ENCODE results near the gene SLC66A1.

The SLC66A1 gene

DNA sequence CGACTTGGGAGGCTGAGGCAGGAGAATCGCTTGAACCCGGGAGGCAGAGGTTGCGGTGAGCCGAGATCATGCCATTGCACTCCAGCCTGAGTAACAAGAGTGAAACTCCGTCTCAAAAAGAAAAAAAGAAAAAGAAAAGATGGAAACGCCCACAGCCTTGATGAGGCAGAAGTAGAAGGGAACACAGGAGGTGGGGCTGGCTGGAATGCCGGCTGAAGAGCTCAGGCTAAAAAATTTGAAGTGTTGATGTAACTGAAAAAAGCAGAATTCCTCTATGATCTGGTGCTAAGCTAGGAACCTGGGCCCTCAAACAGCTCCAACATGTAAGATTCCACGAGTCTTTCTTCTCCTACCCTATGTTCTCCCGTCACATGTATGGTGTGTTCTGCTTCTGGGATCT lies 53.6 kb downstream of the SLC66A1 start:
- DNase-seq = no peak

DNA sequence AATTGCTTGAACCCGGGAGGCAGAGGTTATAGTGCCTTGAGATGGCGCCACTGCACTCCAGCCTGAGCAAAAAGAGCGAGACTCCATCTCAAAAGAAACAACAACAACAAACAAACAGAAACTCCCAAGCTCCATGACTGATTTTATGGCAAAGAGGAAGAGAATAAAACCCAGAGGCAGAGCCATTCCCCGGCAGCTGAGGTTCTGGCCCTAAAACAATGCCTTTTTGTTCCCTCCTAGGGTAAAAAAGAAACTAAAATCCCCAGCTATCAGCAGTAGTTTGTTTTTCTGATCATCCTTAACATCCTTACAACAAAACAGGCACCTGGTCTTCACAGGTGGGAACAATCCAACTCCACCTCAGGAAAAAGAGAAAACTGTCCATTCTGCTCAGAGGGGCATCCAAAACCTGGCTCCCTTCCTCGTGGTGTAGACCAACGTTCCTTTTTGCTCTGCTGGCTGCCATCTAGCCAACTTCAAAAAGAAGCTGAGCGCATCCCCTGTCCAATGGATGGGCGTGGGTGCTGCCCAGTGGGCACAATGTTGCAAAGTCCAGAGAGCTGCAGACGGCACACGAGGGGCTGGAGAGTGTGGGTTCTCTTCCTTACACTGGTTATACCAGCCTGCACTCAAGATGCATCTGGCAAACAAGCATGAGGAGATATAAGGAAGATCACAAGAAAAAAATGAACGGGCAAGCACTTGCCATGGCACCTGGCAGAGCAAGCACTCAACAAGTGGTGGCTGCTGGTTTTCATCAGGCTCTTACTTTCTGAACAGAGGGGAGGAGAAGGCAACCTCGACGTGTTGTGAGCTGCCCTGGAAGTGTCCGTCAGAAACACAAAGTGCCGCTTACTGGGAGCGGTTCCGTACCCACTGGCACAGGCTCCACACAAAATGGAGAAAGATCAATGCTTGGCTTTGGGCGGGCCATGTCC lies 54.7 kb downstream of the SLC66A1 start:
- DNase-seq = no peak

GRCh38 chr1:19367584-19368041 lies 55.5 kb downstream of the SLC66A1 start:
- no peak for DNase-seq

DNA sequence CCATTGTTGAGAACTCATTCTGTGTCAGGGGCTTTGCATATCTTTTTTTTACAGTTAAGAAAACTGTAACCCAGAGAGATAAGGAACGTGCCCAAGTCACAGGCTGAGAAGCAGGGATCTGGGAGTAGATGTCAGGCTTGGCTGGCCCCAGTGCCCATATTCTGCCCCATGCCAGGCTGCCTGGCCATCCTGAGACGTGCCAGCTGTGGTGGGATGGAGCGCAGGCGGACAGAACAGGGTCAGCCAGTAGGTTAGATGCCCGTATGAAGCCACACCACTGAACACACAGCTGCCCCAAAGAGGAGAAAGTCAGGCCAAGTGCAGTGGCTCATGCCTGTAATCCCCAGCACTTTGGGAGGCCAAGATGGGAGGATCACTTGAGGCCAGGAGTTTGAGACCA lies 55.9 kb downstream of the SLC66A1 start:
- no peak for DNase-seq

DNA sequence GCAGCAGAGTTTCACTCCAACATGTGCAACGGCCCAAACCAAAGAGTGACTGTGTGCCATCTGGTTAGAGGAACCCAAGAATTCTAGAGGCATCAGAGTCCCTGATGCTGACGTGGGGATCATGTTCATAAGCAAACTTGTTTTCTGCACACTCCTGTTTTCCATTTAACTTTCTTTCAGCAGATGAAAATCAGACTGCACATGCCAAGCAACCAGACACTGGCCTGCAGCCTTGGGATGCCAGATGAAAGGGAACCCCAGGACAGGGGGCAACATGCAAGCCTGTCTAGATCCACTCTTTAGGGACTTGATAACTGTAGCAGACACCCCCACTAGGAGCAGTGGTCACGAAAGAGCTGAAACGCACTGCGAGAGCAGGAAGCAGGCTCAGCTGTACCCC lies 56.8 kb downstream of the SLC66A1 start:
- no peak for DNase-seq

DNA sequence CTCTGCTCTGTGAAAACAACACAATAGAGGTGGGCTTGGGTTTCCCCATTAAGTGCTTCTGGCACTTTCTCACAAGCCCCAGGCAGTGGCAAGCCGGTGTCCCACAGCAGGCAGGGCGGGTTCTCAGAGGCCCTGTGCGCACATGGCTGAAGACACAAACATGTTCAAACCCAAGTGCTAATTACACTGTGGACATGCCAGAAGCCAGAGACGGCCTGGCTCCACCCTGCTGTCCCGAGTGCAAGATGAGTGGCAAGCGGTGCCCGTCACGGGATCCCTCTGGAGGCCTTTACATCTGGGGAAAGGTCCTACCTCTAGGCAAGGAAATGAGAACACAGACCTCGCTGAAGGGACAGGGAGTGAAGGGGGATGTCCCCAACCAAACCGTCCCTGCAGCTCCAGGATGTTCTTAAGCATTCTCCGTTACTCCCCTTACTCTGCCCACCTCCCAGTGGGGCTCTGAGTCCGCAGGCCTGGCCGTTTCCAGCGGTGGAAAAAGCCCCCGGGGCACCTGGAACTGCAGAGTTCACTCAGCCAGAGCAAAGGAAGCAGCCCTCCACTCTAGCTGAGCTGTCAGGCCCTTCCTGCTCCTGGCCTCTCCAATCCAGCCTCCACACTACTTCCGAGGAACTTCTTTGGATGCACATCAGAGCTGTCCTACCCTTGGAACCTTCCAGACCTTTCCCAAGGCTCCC lies 57.4 kb downstream of the SLC66A1 start:
- no peak for DNase-seq

GRCh38 chr1:19370453-19371170 lies 58.5 kb downstream of the SLC66A1 start:
- no peak for DNase-seq

DNA sequence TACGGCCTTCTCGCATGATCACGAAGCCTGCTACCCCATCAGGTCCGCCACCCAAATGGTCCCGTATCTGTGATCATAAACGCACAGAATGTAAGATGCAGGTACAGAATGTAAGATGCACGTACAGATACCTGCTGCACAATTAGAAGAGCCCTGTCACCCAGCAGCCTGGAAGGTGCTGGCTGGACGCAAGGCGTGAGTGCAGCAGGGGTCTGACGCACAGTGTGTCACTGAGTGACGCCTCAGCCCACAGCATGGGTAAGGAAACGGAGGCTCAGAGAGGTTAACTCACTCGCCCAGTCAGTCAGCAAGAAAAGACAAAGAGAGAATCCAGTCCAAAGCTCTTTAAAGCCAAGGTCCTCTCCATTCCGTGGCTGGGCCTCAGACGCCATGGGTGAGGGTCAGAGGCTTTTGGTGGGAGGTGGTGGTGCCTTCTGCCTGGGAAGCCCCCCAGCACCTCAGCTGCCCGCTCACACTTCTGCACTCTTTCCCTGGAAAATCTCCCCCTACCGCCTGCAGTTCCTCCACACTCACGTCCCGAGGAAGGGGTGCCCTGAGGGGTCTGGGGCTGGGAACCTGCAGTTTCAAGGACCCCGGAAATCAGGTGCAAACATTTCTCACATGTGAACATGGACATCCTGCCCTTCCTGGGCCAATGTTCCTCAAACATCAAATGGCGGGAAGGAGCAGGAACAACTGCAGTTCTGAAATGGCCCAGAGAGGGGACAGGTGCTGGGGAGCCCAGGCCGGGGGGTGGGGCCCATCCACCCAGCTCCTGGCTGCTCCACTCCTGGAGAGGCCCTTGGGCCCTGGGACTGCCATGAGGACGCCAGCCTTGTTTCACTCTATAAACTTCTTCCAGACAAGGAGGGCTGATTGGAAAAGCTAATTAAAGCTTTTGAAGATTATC lies 59.4 kb downstream of the SLC66A1 start:
- no peak for DNase-seq

- DNase-seq = no peak
These were observed 60.0 kb downstream of the SLC66A1 start for GRCh38 chr1:19372136-19372514.

DNA sequence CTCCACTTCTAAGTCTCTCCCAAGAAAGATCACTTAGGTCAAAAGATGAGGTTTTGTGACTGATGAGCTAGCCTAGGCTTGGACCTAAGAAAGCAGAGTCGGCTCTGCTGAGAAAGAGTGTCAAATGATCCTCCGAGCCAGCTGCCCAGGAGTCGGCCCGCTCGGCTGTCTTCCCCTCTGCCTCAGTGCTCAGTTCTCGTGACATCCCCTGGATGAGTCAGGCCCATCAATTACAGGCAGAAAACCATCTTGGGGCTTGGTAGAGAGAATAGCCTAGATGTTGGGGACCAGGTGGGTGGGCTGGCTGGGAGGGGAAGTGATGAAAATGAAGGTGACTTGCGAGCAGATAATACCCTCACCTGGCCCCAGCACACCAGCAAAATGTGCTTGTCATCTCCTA lies 60.5 kb downstream of the SLC66A1 start:
- no peak for DNase-seq

GRCh38 chr1:19373211-19374082 lies 61.3 kb downstream of the SLC66A1 start:
- no peak for DNase-seq

- no peak for DNase-seq
These were observed 62.1 kb downstream of the SLC66A1 start for GRCh38 chr1:19374083-19374801.

- peak; percentile 63 for DNase-seq
These were observed 62.8 kb downstream of the SLC66A1 start for GRCh38 chr1:19374926-19375325.

- DNase-seq = no peak
These were observed 63.7 kb downstream of the SLC66A1 start for GRCh38 chr1:19375631-19376400.

- no peak for DNase-seq
These were observed 64.6 kb downstream of the SLC66A1 start for GRCh38 chr1:19376428-19377372.

DNA sequence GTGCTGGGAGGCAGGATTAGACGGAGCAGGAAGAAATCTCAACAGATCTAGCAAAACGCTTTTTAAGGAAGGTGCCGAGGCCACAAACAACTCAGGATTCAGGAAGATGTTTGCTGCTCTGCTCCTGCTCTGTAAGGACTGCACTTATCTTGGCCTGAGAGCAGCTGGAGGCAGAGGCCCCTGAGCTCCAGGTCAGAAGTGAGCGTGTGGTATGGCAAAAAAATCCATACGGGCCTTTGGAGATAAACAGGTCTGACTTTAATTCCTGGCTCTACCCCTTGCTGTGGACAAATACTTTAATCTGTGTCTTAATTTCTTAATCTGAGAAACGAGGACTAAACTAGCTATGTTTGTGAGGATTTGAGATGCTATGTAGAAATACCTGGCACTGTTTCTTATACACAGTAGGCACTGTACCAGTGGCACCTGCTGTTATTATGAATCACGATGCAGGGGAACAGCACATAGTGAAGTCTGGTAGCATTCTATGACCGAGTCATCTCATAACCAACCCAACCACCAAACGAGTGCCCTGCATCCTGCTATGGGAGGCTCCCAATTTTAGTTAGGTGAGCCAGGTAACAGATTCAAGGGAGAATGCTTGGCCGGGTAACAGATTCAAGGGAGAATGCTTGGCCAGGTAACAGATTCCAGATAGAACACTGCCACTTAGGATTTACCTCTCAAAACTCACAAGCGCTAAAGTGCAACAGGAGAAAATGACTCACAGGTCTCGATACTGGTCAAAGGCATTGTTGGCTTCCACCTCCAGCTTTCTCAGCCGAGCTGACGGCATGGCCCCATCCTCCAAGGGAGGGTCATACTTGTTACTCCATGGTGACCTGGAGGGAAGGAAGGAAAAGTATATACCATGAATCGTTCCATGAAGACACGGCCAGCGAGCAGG lies 65.9 kb downstream of the SLC66A1 start:
- no peak for DNase-seq
